Neural crest cell (in vitro differentiated cells): ENCODE results near the gene RPS6KA5. TPM values are rescaled to one million over a fixed set of nuclear protein-coding genes. Genes with fewer than 3 reads are reported as not detected.

Experiments used
- DNase-seq: peaks from one replicate; pipeline ENCODE4 v3.0.0; 2021; ENCODE audit warnings: low read depth, mixed read lengths, low spot score
- H3K27ac Mint-ChIP-seq: one replicate; pipeline ENCODE4 v1.8.0; 2021; ENCODE audit warnings: mild to moderate bottlenecking, mixed read lengths; ENCODE audit not compliant: unreplicated experiment
- H3K27me3 Mint-ChIP-seq: 2 replicates; pipeline ENCODE4 v1.8.0; 2021; ENCODE audit warnings: low read depth, mild to moderate bottlenecking, mixed read lengths
- H3K36me3 Mint-ChIP-seq: 2 replicates; pipeline ENCODE4 v1.8.0; 2021; ENCODE audit warnings: low read depth, mild to moderate bottlenecking, mixed read lengths
- H3K4me1 Mint-ChIP-seq: 2 replicates; pipeline ENCODE4 v1.8.0; 2021; ENCODE audit warnings: mixed read lengths
- H3K4me3 Mint-ChIP-seq: one replicate; pipeline ENCODE4 v1.8.0; 2021; ENCODE audit warnings: mild to moderate bottlenecking, mixed read lengths
- H3K9me3 Mint-ChIP-seq: 2 replicates; pipeline ENCODE4 v1.8.0; 2021; ENCODE audit warnings: mixed read lengths
- total RNA-seq: library from RNA; stranded (reverse); gene quantifications from 2 replicates; pipeline ENCODE4 v1.2.1, GENCODE V29; 2021
- TF ChIP-seq, protein P1 (sequence below): fragments of 200-600 bp; sonication (generic); conservative IDR thresholded peaks from 2 replicates; pipeline ENCODE4 v1.5.0; 2021; ENCODE audit warnings: antibody characterized with exemption, mild to moderate bottlenecking

The RPS6KA5 gene
- total RNA-seq, 1 donor from 2014 or later = 2.2 TPM

- DNase-seq = no peak
- H3K36me3 Mint-ChIP-seq = peaks cover 15% of the 10 kb centered on the region
- H3K9me3 Mint-ChIP-seq = peaks cover 16% of the 10 kb centered on the region
- no peak overlapping the region for H3K4me3 Mint-ChIP-seq
- H3K27ac Mint-ChIP-seq = no peak overlapping the region
- no peaks in the 10 kb centered on the region for H3K27me3 Mint-ChIP-seq
- H3K4me1 Mint-ChIP-seq = no peaks in the 10 kb centered on the region
- TF ChIP-seq, protein P1, sequence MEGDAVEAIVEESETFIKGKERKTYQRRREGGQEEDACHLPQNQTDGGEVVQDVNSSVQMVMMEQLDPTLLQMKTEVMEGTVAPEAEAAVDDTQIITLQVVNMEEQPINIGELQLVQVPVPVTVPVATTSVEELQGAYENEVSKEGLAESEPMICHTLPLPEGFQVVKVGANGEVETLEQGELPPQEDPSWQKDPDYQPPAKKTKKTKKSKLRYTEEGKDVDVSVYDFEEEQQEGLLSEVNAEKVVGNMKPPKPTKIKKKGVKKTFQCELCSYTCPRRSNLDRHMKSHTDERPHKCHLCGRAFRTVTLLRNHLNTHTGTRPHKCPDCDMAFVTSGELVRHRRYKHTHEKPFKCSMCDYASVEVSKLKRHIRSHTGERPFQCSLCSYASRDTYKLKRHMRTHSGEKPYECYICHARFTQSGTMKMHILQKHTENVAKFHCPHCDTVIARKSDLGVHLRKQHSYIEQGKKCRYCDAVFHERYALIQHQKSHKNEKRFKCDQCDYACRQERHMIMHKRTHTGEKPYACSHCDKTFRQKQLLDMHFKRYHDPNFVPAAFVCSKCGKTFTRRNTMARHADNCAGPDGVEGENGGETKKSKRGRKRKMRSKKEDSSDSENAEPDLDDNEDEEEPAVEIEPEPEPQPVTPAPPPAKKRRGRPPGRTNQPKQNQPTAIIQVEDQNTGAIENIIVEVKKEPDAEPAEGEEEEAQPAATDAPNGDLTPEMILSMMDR = no peak
Observed at GRCh38 chr14:90883782-90884181, 176.7 kb downstream of the RPS6KA5 start.

GRCh38 chr14:90883197-90883596, 177.2 kb downstream of the RPS6KA5 start:
- Mint-ChIP-seq H3K4me3 (no peak overlapping the region), H3K36me3 (peaks cover 15% of the 10 kb centered on the region), H3K4me1 (no peaks in the 10 kb centered on the region), H3K27ac (no peak overlapping the region), H3K9me3 (peaks cover 16% of the 10 kb centered on the region), H3K27me3 (no peaks in the 10 kb centered on the region)
- no peak for DNase-seq
- TF ChIP-seq, protein P1 = no peak

- no peaks in the 10 kb centered on the region for H3K27me3 Mint-ChIP-seq
- no peaks in the 10 kb centered on the region for H3K4me1 Mint-ChIP-seq
- TF ChIP-seq, protein P1 = no peak
- DNase-seq = no peak
- peaks cover 16% of the 10 kb centered on the region for H3K9me3 Mint-ChIP-seq
- no peak overlapping the region for H3K4me3 Mint-ChIP-seq
- no peak overlapping the region for H3K27ac Mint-ChIP-seq
- peaks cover 15% of the 10 kb centered on the region for H3K36me3 Mint-ChIP-seq
Observed at GRCh38 chr14:90880282-90880681, 180.2 kb downstream of the RPS6KA5 start.

DNA sequence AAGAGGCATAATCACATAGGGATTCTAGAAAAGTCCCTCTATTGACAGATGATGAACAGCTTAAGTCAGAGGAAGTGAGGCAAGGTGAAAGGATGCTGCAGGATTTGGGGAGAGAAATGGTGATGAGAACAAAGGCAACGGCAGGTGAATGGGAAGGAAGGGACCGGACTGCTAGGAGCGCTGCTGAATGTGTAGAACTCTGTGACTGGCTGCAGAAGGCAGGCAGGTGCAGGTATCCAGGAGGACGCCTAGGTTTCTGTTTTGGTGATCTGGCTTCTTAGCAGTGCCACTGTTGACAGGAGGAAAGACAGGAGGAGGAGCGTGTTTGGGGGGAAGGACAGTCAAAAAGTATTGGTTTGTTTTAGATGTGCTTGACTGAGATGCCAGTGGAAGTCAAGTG, 185.8 kb downstream of the RPS6KA5 start:
- Mint-ChIP-seq H3K36me3 (peaks cover 8% of the 10 kb centered on the region), H3K27me3 (no peaks in the 10 kb centered on the region), H3K27ac (peak overlapping the region; percentile 0), H3K4me3 (no peak overlapping the region), H3K9me3 (no peaks in the 10 kb centered on the region), H3K4me1 (peaks cover 4% of the 10 kb centered on the region)
- DNase-seq = no peak
- TF ChIP-seq, protein P1 = no peak

DNA sequence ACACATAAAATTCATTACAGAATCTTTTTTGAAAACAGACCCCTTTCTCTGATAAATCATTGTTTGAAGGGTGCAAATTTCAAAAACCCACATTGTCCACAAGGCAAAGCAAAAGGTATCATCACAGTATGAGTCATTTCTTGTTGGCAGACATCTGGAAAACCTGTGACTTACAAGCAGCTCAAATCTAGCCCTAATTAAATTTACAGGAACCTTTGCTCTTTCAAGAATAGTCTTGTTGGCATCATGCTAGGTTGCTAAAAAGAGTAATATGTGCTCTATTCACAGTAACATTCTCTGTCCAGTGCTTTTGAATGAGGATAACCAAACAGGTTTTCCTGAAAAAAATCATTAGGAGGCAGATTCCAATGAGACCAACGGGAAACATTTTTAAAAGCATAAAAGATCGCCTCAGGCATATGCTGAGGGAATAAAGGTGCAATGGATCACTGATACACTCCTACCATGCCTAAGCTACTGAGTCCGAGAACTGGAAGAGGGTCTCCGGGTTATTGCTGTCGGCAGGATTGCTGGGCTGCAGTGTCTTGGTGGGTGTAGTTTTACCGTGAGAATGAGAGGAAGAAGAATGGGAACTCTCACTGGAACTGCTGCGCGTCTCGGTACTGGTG, 188.7 kb downstream of the RPS6KA5 start:
- peaks cover 6% of the 10 kb centered on the region for H3K4me1 Mint-ChIP-seq
- DNase-seq = no peak
- no peaks in the 10 kb centered on the region for H3K9me3 Mint-ChIP-seq
- H3K27ac Mint-ChIP-seq = no peak overlapping the region
- no peaks in the 10 kb centered on the region for H3K27me3 Mint-ChIP-seq
- TF ChIP-seq, protein P1 = no peak
- H3K36me3 Mint-ChIP-seq = peaks cover 8% of the 10 kb centered on the region
- no peak overlapping the region for H3K4me3 Mint-ChIP-seq
